Cardiac muscle cell (in vitro differentiated cells and primary cell): ENCODE measurements around the gene NBEA. TPM values are rescaled to one million over a fixed set of nuclear protein-coding genes. Genes with fewer than 3 reads are reported as not detected.

Source experiments
- DNase-seq, 2 donors: peaks; one replicate each; pipeline versions ENCODE4 v3.0.0 to v3.0.0-alpha.2; 2010 to 2017; ENCODE audit warnings: low read depth in 1 of 2, low spot score in 1 of 2
- H3K27ac ChIP-seq: fragments of 200-600 bp; sonication (generic); 2 replicates; pipeline ENCODE4 v1.5.1; 2016
- H3K27me3 ChIP-seq: fragments of 200-600 bp; sonication (generic); 2 replicates; pipeline ENCODE4 v1.6.0; 2016; ENCODE audit warnings: control low read depth
- H3K36me3 ChIP-seq: fragments of 200-600 bp; sonication (generic); 2 replicates; pipeline ENCODE4 v1.5.1; 2016; ENCODE audit warnings: control low read depth
- H3K4me1 ChIP-seq: fragments of 200-600 bp; sonication (generic); 2 replicates; pipeline ENCODE4 v1.8.1; 2017; ENCODE audit warnings: low read depth, mild to moderate bottlenecking, mixed run types
- H3K4me3 ChIP-seq: fragments of 200-600 bp; sonication (generic); 2 replicates; pipeline ENCODE4 v1.5.1; 2016; ENCODE audit warnings: mild to moderate bottlenecking
- H3K9me3 ChIP-seq: fragments of 200-600 bp; sonication (generic); 2 replicates; pipeline ENCODE4 v1.5.1; 2017; ENCODE audit warnings: low read depth, mild to moderate bottlenecking, control low read depth
- polyA plus RNA-seq: library from polyadenylated mRNA; unstranded; fragments of >200 nt; fragmentation: Nextera tagmentation; extraction: Ambion mirVana; gene quantifications from 2 replicates; pipeline ENCODE4 v1.2.1, GENCODE V29; 2016
- total RNA-seq: library from RNA; depleted of rRNA; stranded (reverse); fragments of >200 nt; gene quantifications from 2 replicates; pipeline ENCODE4 v1.2.3, GENCODE V29; 2016
- TF ChIP-seq, protein P1 (sequence below): IDR thresholded peaks from 2 replicates; pipeline ENCODE4 v1.5.1; 2012; ENCODE audit warnings: low read depth, mild to moderate bottlenecking, low read length

NBEA gene, protein sequence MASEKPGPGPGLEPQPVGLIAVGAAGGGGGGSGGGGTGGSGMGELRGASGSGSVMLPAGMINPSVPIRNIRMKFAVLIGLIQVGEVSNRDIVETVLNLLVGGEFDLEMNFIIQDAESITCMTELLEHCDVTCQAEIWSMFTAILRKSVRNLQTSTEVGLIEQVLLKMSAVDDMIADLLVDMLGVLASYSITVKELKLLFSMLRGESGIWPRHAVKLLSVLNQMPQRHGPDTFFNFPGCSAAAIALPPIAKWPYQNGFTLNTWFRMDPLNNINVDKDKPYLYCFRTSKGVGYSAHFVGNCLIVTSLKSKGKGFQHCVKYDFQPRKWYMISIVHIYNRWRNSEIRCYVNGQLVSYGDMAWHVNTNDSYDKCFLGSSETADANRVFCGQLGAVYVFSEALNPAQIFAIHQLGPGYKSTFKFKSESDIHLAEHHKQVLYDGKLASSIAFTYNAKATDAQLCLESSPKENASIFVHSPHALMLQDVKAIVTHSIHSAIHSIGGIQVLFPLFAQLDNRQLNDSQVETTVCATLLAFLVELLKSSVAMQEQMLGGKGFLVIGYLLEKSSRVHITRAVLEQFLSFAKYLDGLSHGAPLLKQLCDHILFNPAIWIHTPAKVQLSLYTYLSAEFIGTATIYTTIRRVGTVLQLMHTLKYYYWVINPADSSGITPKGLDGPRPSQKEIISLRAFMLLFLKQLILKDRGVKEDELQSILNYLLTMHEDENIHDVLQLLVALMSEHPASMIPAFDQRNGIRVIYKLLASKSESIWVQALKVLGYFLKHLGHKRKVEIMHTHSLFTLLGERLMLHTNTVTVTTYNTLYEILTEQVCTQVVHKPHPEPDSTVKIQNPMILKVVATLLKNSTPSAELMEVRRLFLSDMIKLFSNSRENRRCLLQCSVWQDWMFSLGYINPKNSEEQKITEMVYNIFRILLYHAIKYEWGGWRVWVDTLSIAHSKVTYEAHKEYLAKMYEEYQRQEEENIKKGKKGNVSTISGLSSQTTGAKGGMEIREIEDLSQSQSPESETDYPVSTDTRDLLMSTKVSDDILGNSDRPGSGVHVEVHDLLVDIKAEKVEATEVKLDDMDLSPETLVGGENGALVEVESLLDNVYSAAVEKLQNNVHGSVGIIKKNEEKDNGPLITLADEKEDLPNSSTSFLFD (N-terminal part only)
- total RNA-seq (7.9 and 13.2 TPM in 2 replicates), polyA plus RNA-seq (4.6 and 6.8 TPM in 2 replicates)

DNA sequence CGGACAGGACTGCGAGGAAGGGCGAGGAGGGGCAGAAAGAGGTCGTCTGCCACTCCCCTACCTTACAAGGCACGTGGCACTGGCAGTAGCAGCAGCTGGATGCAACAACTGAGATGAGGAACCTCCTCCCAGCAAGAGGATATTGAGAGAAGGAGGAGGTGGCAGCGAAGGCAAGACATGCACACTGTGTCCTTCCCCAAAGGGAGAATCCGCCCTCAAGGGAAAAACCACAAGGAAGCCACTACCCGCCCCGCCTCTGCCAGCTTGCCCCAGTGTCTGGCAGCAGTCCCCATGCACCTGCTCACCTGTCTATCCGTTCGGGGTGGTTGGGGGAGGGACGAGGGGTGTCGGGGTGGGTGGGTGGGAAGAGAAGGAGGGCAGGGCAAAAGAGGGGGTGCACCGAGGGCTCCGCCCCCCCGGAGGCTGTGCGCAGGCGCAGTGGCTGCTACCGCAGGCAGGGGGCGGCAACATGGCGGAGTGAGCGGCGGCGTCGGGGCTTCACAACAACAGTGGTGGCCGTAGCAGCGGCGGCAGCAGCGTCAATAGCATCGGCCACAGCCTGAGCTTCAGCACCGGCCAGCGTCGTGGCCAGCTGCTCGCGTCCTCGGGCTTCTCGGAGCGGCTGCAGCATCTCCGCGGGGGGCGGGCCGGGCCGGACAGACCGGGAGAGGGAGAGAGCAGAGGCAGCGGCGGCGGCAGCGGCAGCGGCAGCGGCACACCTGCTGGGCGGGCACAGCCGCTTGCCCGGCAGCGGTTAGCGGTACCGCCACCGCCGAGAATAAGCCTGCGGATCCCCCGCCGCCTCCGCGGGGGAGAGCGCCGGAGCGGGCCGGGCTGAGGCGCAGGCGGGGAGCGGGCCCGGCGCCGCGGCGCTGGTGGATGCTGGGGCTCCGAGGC is at the start of gene NBEA:
TSS of gene NBEA (plus strand) at position 436 of the 897 bp plus-strand sequence. CDS start 551 bp downstream, outside the sequence.
- peaks cover 6% of the 10 kb centered on the region for H3K4me1 ChIP-seq
- no peaks in the 10 kb centered on the region for H3K36me3 ChIP-seq
- H3K27me3 ChIP-seq, result no peaks in the 10 kb centered on the region
- no peaks in the 10 kb centered on the region for H3K9me3 ChIP-seq
- DNase-seq, result peak; percentile 62 to 87
- H3K27ac ChIP-seq, result peak within 1 kb of the TSS; percentile 53
- peak within 1 kb of the TSS; percentile 76 for H3K4me3 ChIP-seq
- TF ChIP-seq, protein P1, sequence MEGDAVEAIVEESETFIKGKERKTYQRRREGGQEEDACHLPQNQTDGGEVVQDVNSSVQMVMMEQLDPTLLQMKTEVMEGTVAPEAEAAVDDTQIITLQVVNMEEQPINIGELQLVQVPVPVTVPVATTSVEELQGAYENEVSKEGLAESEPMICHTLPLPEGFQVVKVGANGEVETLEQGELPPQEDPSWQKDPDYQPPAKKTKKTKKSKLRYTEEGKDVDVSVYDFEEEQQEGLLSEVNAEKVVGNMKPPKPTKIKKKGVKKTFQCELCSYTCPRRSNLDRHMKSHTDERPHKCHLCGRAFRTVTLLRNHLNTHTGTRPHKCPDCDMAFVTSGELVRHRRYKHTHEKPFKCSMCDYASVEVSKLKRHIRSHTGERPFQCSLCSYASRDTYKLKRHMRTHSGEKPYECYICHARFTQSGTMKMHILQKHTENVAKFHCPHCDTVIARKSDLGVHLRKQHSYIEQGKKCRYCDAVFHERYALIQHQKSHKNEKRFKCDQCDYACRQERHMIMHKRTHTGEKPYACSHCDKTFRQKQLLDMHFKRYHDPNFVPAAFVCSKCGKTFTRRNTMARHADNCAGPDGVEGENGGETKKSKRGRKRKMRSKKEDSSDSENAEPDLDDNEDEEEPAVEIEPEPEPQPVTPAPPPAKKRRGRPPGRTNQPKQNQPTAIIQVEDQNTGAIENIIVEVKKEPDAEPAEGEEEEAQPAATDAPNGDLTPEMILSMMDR, result peak; percentile 18

DNA sequence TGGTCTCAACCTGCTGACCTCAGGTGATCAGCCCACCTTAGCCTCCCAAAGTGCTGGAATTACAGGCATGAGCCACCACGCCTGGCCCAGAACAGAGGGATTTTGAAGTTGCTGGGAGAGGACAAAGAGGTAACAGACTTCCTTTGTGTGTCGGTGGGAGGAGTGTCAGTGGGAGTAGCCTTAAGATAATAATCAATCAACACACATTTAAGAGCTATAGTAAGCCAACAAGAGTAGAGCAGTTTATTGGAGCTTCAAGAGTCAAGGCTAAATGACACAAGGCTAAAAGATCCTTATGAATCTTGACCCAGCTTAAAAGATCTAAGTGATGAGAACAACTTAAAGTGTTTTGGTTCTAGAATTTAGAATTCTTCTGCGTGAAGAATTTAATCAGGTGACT is 47.3 kb upstream of the NBEA start:
- Histone ChIP-seq H3K27me3 (no peaks in the 10 kb centered on the region), H3K36me3 (no peaks in the 10 kb centered on the region)
- TF ChIP-seq, protein P1, result no peak

DNA sequence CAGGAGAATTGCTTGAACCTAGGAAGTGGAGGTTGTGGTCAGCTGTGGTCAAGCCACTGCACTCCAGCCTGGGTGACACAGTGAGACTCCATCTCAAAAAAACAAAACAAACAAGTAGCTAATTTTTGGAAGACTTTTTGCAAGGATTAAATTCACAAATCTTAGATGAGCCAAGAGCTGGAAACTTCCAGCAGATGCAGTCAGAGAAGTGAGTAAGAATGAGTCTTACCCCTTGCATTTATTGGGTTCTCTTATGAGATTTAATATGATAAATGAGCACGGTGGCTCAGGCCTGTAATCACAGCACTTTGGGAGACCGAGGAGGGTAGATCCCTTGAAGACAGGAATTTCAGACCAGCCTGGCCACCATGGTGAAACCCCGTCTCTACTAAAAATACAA is 44.9 kb upstream of the NBEA start:
- H3K27me3 ChIP-seq, result no peaks in the 10 kb centered on the region
- no peaks in the 10 kb centered on the region for H3K36me3 ChIP-seq
- H3K4me1 ChIP-seq, result no peaks in the 10 kb centered on the region
- no peaks in the 10 kb centered on the region for H3K9me3 ChIP-seq
- no peak overlapping the region for H3K4me3 ChIP-seq
- H3K27ac ChIP-seq, result no peak overlapping the region
- no peak for DNase-seq
- TF ChIP-seq, protein P1, result no peak

More for the DNA sequence above, 47.3 kb upstream of the NBEA start:
- Histone ChIP-seq H3K4me1 (no peaks in the 10 kb centered on the region), H3K4me3 (no peak overlapping the region), H3K27ac (no peak overlapping the region), H3K9me3 (no peaks in the 10 kb centered on the region)
- no peak for DNase-seq

DNA sequence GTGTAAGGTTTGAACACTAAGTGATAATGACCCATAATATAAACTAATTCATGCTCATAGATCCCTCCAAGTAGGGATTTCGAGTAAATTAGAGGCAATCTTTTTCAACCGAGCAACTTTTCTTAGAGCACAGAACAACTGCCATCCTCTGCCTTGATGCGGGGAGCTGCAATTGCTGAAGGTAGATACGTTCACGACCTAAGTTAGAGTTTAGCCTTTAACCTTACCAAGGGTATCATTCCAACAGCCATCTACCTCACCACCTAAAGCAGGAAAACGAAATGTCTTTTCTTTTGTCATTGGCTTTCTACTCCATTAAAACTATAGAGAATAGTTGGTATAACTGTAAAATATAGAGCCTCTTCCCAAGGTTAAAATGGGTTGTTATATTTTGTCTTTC is 42.2 kb upstream of the NBEA start:
- H3K27ac ChIP-seq, result no peak overlapping the region
- no peaks in the 10 kb centered on the region for H3K27me3 ChIP-seq
- no peak overlapping the region for H3K4me3 ChIP-seq
- H3K9me3 ChIP-seq, result no peaks in the 10 kb centered on the region
- DNase-seq, result no peak
- H3K4me1 ChIP-seq, result no peaks in the 10 kb centered on the region
- no peaks in the 10 kb centered on the region for H3K36me3 ChIP-seq
- TF ChIP-seq, protein P1, result no peak
